ENCODE results near the gene DPYSL5. TPM values are rescaled to one million over a fixed set of nuclear protein-coding genes. Genes with fewer than 3 reads are reported as not detected.

Gene DPYSL5
- total RNA-seq, 6 donors from 2014 or later = not detected

DNA sequence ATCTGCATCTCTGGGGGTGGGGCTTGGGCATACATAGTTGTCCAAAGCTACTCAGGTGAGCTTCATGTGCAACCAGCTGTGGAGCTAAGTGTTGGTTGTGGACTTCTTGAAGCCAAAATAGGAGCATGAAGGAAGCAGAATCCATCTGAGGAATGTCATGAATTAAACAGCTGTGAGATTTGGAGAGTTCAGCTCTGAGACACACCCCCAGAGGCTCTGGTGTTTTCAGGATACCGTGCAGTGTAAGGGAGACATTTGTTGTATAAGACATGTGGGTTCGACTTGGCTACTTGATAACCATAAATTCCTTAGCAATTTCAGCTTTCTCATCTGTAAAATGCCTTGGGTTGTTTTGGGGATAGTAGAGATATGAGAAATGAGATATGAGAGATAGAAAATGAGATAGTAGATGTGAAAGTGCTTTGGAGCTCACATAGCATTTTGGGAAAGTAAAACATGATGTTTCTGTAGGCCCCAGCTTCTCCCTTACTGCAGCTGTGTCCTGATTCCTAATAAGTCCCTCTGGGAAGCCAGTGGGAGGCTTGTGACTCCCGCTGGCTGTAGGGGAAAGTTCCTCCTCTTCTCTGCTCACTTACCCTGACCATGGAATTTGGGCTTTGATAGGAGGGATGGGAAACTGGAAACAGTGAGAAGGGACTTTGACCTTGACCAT, 50.0 kb downstream of the DPYSL5 start:
- 67 to 78% methylated on average over 3 of the region's 3 CpGs for WGBS, 2 donors
- no peak for DNase-seq
- Histone ChIP-seq H3K9me3 (no peaks in the 10 kb centered on the region), H3K4me1 (no peaks in the 10 kb centered on the region), H3K27me3 (no peaks in the 10 kb centered on the region), H3K4me3 (no peak overlapping the region), H3K36me3 (no peaks in the 10 kb centered on the region), H3K27ac (no peak overlapping the region)
- TF ChIP-seq POLR2A (IDR thresholded peaks at IDR 0.05) (no peak), POLR2AphosphoS5 (IDR thresholded peaks at IDR 0.05) (no peak), EP300 (IDR thresholded peaks at IDR 0.05) (no peak)
- TF ChIP-seq, protein P1, sequence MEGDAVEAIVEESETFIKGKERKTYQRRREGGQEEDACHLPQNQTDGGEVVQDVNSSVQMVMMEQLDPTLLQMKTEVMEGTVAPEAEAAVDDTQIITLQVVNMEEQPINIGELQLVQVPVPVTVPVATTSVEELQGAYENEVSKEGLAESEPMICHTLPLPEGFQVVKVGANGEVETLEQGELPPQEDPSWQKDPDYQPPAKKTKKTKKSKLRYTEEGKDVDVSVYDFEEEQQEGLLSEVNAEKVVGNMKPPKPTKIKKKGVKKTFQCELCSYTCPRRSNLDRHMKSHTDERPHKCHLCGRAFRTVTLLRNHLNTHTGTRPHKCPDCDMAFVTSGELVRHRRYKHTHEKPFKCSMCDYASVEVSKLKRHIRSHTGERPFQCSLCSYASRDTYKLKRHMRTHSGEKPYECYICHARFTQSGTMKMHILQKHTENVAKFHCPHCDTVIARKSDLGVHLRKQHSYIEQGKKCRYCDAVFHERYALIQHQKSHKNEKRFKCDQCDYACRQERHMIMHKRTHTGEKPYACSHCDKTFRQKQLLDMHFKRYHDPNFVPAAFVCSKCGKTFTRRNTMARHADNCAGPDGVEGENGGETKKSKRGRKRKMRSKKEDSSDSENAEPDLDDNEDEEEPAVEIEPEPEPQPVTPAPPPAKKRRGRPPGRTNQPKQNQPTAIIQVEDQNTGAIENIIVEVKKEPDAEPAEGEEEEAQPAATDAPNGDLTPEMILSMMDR (IDR thresholded peaks at IDR 0.05) = no peak
- ATAC-seq (ENCODE audit: low FRiP score in 2 of 2) = no peak

DNA sequence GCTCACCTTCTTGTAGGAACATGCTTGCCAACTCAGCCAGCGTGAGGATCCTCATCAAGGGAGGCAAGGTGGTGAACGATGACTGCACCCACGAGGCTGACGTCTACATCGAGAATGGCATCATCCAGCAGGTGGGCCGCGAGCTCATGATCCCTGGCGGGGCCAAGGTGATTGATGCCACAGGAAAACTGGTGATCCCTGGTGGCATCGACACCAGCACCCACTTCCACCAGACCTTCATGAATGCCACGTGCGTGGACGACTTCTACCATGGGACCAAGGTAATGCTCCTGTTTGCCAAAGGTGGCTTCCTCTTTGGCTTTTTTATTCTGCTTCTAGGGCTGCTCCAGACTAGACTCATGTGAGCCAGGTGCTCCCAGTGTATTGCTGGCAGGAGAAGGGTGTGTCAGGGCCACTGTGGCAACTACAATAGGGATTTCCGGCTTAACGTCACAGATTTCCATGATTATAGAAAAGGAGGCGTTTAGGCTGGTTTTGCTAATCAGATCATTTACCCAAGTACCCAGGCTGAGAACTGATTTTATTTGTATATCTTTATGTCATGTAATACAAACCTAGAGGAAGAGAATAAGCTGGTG, 50.6 kb downstream of the DPYSL5 start:
- ATAC-seq (ENCODE audit: low FRiP score in 2 of 2) = no peak
- no peak overlapping the region for H3K4me3 ChIP-seq
- H3K27me3 ChIP-seq = no peaks in the 10 kb centered on the region
- H3K36me3 ChIP-seq = no peaks in the 10 kb centered on the region
- WGBS, 2 donors = 92% methylated on average over 15 of the region's 15 CpGs
- no peaks in the 10 kb centered on the region for H3K4me1 ChIP-seq
- H3K9me3 ChIP-seq = no peaks in the 10 kb centered on the region
- TF ChIP-seq, protein P1 (IDR thresholded peaks at IDR 0.05) = no peak
- no peak for TF ChIP-seq POLR2A (IDR thresholded peaks at IDR 0.05)
- no peak for TF ChIP-seq POLR2AphosphoS5 (IDR thresholded peaks at IDR 0.05)
- no peak for TF ChIP-seq EP300 (IDR thresholded peaks at IDR 0.05)
- no peak overlapping the region for H3K27ac ChIP-seq
- peak in 1 of 2 donors; percentile 15 for DNase-seq

DNA sequence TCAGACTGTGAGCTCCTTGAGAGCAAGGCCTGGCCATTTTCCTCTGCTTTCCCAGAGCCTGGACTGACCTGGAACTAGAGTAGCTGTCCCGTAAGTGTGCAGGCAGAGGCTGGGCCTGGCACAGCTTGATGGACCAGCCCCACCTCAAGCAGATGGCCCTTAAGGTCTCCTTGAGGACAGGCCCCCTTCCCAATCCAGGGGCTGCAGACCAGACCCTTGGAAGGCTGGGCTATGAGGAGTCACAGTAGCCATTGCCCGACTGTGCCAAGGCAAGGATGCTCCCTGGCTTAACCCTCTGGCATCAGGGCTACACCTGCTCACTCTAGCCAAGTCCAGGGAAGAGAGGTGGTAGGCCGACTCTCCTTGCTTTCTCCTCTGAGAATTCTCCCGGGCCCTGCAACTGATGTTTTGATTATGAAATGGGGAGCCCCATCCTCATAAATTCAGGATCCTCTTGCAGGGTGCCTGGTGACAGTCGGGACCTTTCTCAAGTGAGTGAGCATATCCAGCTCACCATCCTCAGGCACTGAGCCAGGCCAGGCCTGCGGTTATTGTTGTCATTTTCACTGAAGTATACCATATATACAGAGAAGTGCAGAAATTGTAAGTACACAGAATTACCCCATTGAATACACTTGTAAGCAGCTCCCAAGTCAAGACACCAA, 51.7 kb downstream of the DPYSL5 start:
- DNase-seq (peak in 1 of 2 donors; percentile 7), ATAC-seq (ENCODE audit: low FRiP score in 2 of 2) (no peak)
- Histone ChIP-seq H3K4me1 (no peaks in the 10 kb centered on the region), H3K9me3 (no peaks in the 10 kb centered on the region), H3K27ac (no peak overlapping the region), H3K4me3 (no peak overlapping the region), H3K27me3 (no peaks in the 10 kb centered on the region), H3K36me3 (no peaks in the 10 kb centered on the region)
- 89 to 91% methylated on average over 4 to 6 of the region's 6 CpGs for WGBS, 2 donors
- TF ChIP-seq POLR2AphosphoS5 (IDR thresholded peaks at IDR 0.05) (no peak), POLR2A (IDR thresholded peaks at IDR 0.05) (no peak), EP300 (IDR thresholded peaks at IDR 0.05) (no peak)
- TF ChIP-seq, protein P1 (IDR thresholded peaks at IDR 0.05) = no peak

DNA sequence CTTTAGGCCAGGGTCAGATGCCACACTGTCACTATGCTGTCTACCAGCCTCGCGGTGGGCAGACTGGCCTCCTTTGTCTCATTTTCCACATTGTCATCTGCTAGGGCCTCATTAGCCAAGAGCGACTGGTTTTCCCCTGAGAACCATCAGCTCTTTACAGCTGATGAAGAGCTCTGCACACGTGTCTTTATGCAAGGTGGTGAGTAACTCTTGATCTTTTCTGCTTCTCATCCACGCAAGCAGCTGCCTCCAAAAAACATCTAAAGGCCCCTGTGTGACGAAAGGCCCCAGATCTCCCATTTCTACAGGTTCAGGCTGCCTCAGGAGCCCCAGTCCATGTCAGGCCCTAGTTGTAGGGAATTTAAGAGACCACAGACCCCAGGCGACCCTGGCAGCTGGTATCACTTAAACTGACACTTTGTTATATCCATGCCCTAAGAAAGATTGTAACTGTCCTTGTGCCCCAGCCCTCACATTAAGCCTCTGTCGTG, 52.9 kb downstream of the DPYSL5 start:
- H3K36me3 ChIP-seq = no peaks in the 10 kb centered on the region
- TF ChIP-seq, protein P1 (IDR thresholded peaks at IDR 0.05) = no peak
- no peak for TF ChIP-seq POLR2AphosphoS5 (IDR thresholded peaks at IDR 0.05)
- no peak for TF ChIP-seq EP300 (IDR thresholded peaks at IDR 0.05)
- TF ChIP-seq POLR2A (IDR thresholded peaks at IDR 0.05) = no peak
- ATAC-seq (ENCODE audit: low FRiP score in 2 of 2) = no peak
- no peaks in the 10 kb centered on the region for H3K9me3 ChIP-seq
- WGBS, 2 donors = 78 to 81% methylated on average over 8 of the region's 8 CpGs
- H3K27me3 ChIP-seq = no peaks in the 10 kb centered on the region
- peak in 1 of 2 donors; percentile 8 for DNase-seq
- no peaks in the 10 kb centered on the region for H3K4me1 ChIP-seq
- H3K27ac ChIP-seq = no peak overlapping the region
- H3K4me3 ChIP-seq = no peak overlapping the region
